Stomach (tissue), 9 donors: Measurements from ENCODE around the gene MAP3K6. TPM values are rescaled to one million over a fixed set of nuclear protein-coding genes. Genes with fewer than 3 reads are reported as not detected.

Experiments
- DNase-seq, 2 donors: peaks; one replicate each; pipeline versions ENCODE4 v3.0.0 to v3.0.0-alpha.2; 2013 to 2019
- H3K27ac ChIP-seq, 5 donors: fragments of 200-600 bp in 4 of 5; sonication (generic) in 4 of 5; one replicate each; pipeline ENCODE4 v1.5.1; 2013 to 2019; ENCODE audit warnings: mild to moderate bottlenecking in 1 of 5, moderate library complexity in 1 of 5
- H3K27me3 ChIP-seq, 3 donors: fragments of 200-600 bp; sonication (generic); one replicate each; pipeline ENCODE4 v1.5.1; 2017 to 2019; ENCODE audit warnings: mixed run types in 1 of 3
- H3K36me3 ChIP-seq, 4 donors: fragments of 200-600 bp; sonication (generic); 1 replicate in 3 of 4; 2 replicates in 1 of 4; pipeline ENCODE4 v1.5.1; 2016 to 2019
- H3K4me1 ChIP-seq, 4 donors: fragments of 200-600 bp; sonication (generic); one replicate each; pipeline ENCODE4 v1.5.1; 2016 to 2019
- H3K4me3 ChIP-seq, 4 donors: fragments of 200-600 bp; sonication (generic) in 3 of 4; one replicate each; pipeline ENCODE4 v1.5.1; 2016 to 2019; ENCODE audit warnings: mild to moderate bottlenecking in 1 of 4
- H3K9me3 ChIP-seq, 4 donors: fragments of 200-600 bp; sonication (generic); one replicate each; pipeline ENCODE4 v1.5.1; 2016 to 2019
- EP300 ChIP-seq: sonication (generic); formaldehyde crosslinking; IDR thresholded peaks from one replicate; pipeline ENCODE4 v1.6.1; 2017; ENCODE audit warnings: antibody characterized with exemption
- POLR2A ChIP-seq, 4 donors: fragments of 450-650 bp; IDR thresholded peaks; one replicate each; pipeline ENCODE4 v1.6.1; 2016; ENCODE audit warnings: antibody characterized with exemption in 4 of 4, control low read depth in 2 of 4, mild to moderate bottlenecking in 1 of 4, moderate library complexity in 1 of 4
- POLR2AphosphoS5 ChIP-seq, 3 donors: sonication (generic); formaldehyde crosslinking; IDR thresholded peaks; one replicate each; pipeline ENCODE4 v1.6.1; 2016; ENCODE audit warnings: antibody characterized with exemption in 3 of 3
- WGBS, 5 donors: extraction: QIAGEN DNeasy Blood & Tissue Kit in 3 of 5; methylation state at CpG; one replicate each; pipeline versions ENCODE4 v1.1.5 to v1.1.7; 2013 to 2018; 5-methylcytosine and 5-hydroxymethylcytosine counted together
- intact Hi-C: fragments of 100-400 bp; cut with DNase I; formaldehyde crosslinking; loops from one replicate; pipeline ENCODE4 v1.15.1; 2023; ENCODE audit warnings: low total_unique reads
- polyA plus RNA-seq, 3 donors: library from polyadenylated mRNA; stranded (reverse); fragments of 200-250 nt; gene quantifications; one replicate each; pipeline ENCODE4 v1.2.3, GENCODE V29; 2013
- total RNA-seq, 5 donors: library from RNA; depleted of rRNA; stranded (reverse); fragments of >200 nt; gene quantifications; one replicate each; pipeline versions ENCODE4 v1.1.0 to v1.2.3, GENCODE V29; 2014 to 2016
- TF ChIP-seq, protein P1 (sequence below), 7 experiments: fragments of 450-650 bp in 4 of 7; fragments of 200-600 bp in 3 of 7; sonication (generic) in 3 of 7; IDR thresholded peaks; one replicate each; pipeline ENCODE4 v1.5.1; 2016 to 2019; ENCODE audit warnings: antibody characterized with exemption in 7 of 7, control low read depth in 2 of 7, mild to moderate bottlenecking in 1 of 7
- donor health status: healthy with polysubstance abuse.
- donor health status: Bipolar disorder and iron deficiency.
- donor health status: healthy.

The MAP3K6 gene
- total and polyA plus RNA-seq, 8 donors = 11.6 to 110 (median 36.2) TPM

DNA sequence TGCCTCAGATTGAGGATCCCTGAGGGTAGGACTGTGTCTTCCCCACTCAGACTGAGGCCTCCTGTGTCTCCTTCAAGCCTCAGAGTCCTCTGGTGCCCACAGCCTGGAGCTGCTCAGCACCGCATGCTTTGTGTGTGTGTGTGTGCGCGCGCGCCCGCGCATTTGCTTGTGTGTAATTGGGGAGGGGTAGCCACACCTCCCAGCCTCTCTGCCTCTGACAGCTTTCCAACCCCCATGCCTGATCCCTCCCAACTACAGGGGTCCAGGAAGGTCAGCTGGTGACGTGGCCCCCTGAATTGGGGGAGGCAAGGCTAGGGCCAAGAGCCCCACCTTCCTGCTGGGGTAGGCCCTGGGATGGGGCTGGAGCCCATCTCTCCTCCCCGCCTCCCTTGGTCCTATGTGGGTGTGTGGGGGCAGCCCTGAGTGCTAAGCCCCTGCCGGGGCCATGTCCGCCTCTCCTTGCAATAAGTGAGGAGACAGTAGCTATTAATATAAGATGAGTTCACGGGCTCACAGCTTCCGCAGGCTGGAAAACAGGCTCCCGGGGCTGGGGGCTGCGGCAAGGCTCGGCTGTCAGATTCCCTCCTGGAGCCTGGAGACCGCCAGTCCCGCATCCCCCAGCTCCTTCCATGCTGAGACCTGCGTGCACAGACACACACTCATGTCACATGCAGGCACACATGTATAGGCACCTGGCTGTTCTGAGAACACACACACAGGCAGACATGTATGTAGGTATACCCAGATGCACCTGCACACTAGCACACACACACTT is 32.7 kb upstream of the MAP3K6 start:
- no peak overlapping the region for H3K4me3 ChIP-seq
- no peaks in the 10 kb centered on the region for H3K27me3 ChIP-seq
- no peaks in the 10 kb centered on the region for H3K9me3 ChIP-seq
- H3K36me3 ChIP-seq = peaks cover 0 to 7% (median 5%) of the 10 kb centered on the region in 4 donors
- TF ChIP-seq, protein P1, sequence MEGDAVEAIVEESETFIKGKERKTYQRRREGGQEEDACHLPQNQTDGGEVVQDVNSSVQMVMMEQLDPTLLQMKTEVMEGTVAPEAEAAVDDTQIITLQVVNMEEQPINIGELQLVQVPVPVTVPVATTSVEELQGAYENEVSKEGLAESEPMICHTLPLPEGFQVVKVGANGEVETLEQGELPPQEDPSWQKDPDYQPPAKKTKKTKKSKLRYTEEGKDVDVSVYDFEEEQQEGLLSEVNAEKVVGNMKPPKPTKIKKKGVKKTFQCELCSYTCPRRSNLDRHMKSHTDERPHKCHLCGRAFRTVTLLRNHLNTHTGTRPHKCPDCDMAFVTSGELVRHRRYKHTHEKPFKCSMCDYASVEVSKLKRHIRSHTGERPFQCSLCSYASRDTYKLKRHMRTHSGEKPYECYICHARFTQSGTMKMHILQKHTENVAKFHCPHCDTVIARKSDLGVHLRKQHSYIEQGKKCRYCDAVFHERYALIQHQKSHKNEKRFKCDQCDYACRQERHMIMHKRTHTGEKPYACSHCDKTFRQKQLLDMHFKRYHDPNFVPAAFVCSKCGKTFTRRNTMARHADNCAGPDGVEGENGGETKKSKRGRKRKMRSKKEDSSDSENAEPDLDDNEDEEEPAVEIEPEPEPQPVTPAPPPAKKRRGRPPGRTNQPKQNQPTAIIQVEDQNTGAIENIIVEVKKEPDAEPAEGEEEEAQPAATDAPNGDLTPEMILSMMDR (IDR thresholded peaks at IDR 0.05) = no peak
- TF ChIP-seq POLR2A (IDR thresholded peaks at IDR 0.05) (no peak), EP300 (no peak), POLR2AphosphoS5 (IDR thresholded peaks at IDR 0.05) (no peak)
- 36 to 55% (median 41%) methylated on average over 9 to 19 of the region's 19 CpGs for WGBS, 5 donors
- peaks cover 35 to 67% (median 51%) of the 10 kb centered on the region in 4 donors for H3K4me1 ChIP-seq
- intact Hi-C loops = loop anchor here (5.0 kb wide), 1 partner anchor 208 kb away; no protein-coding TSS in a partner anchor
- peak in 1 of 2 donors; percentile 80 for DNase-seq
- no peak overlapping the region for H3K27ac ChIP-seq

DNA sequence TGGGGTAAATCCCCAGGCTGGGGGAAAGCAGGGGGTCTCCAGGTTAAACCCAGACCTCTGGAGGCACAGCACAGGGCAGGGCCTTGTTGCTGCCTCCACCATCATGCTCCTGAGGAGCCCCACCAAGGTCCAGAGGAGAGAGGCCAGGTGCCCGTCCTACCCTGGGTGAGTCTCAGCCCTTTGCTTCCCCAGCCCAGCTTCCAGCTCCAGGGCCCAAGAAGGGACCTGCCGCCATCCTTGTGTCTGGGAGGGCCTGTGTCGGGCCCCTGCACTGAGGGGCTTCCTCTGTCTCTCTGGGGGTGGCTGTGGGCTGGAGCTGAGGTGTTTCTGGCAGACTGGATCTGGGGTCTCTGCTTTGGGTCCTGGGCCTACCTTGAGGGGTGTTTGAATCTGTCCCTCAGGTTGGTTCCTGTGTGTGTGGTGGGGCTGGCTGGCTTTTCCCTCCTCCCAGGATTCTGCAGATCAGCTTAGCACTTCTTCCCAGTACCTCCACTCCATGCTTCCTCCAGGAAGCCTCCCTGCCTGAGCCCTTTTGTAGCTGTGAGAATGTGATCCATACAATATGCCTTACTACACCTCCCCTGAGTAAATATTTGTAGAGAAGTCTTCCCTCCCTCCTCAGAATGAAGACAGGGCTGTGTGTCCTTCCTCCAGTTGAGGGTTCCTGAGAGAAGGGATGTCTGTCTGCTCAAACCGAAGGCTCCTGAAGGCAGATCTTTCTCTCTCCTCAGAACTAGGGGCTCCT is 31.8 kb upstream of the MAP3K6 start:
- no peak overlapping the region for H3K4me3 ChIP-seq
- intact Hi-C loops = loop anchor here (5.0 kb wide), 1 partner anchor 209 kb away; no protein-coding TSS in a partner anchor
- peaks cover 26 to 58% (median 43%) of the 10 kb centered on the region in 4 donors for H3K4me1 ChIP-seq
- WGBS, 5 donors = 53 to 75% (median 68%) methylated on average over 1 to 4 of the region's 4 CpGs
- no peak for DNase-seq
- H3K27me3 ChIP-seq = no peaks in the 10 kb centered on the region
- no peak overlapping the region for H3K27ac ChIP-seq
- TF ChIP-seq, protein P1 (IDR thresholded peaks at IDR 0.05) = no peak
- TF ChIP-seq EP300 (no peak), POLR2AphosphoS5 (IDR thresholded peaks at IDR 0.05) (no peak), POLR2A (IDR thresholded peaks at IDR 0.05) (no peak)
- peaks cover 0 to under 1% (median 0%) of the 10 kb centered on the region in 4 donors for H3K36me3 ChIP-seq
- no peaks in the 10 kb centered on the region for H3K9me3 ChIP-seq

DNA sequence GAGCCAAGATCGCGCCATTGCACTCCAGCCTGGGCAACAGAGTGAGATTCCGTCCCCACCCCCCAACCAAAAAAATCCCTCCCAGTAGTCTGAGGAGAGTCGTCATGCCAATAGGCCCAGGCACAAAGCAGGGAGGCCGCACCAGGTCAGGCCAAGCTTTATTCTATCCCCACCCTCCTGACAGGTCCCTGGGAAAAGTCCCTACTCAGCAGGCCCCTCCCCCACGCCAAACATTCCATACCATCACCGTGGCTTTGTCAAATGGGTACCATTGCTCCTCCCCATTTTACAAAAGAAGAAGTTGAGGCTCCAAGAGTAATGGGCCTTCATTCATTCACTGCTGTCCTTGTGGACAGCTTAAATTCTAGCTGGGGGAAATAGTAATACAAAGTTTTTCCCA is 31.0 kb upstream of the MAP3K6 start:
- Histone ChIP-seq H3K36me3 (no peaks in the 10 kb centered on the region), H3K4me1 (peaks cover 19 to 55% (median 38%) of the 10 kb centered on the region in 4 donors), H3K9me3 (no peaks in the 10 kb centered on the region), H3K27me3 (no peaks in the 10 kb centered on the region), H3K4me3 (no peak overlapping the region), H3K27ac (no peak overlapping the region)
- DNase-seq = peak in 1 of 2 donors; percentile 30
- TF ChIP-seq, protein P1 (IDR thresholded peaks at IDR 0.05) = no peak
- TF ChIP-seq EP300 (no peak), POLR2A (IDR thresholded peaks at IDR 0.05) (no peak), POLR2AphosphoS5 (IDR thresholded peaks at IDR 0.05) (no peak)
- 59 to 67% (median 60%) methylated on average over 7 of the region's 7 CpGs for whole genome bisulfite sequencing, 5 donors
- intact Hi-C loops = loop anchor here (5.0 kb wide), 1 partner anchor 210 kb away; no protein-coding TSS in a partner anchor

DNA sequence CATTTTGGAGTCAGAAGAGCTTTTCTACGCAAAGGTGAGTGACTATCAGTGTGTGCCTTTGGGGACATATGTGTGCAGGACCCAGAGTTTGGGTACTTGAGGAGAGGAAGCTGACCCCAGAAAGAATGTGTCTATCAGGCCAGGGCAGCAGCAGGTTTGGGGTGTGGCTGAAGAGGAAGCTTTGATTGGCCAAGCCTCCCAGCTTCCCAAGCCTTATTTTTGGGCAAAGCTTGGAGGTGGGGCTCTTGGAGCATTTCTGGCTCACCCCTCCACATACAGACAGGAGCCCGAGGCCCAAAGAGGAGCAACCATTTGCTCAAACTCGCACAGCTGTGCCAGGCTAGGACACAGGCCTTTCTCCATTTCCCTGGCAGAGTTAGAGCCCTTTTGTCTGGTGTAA is 30.3 kb upstream of the MAP3K6 start:
- Histone ChIP-seq H3K4me1 (peaks cover 18 to 55% (median 38%) of the 10 kb centered on the region in 4 donors), H3K4me3 (no peak overlapping the region), H3K9me3 (no peaks in the 10 kb centered on the region), H3K27ac (no peak overlapping the region), H3K27me3 (no peaks in the 10 kb centered on the region), H3K36me3 (no peaks in the 10 kb centered on the region)
- TF ChIP-seq EP300 = no peak
- TF ChIP-seq, protein P1 (IDR thresholded peaks at IDR 0.05) = no peak
- TF ChIP-seq POLR2A (IDR thresholded peaks at IDR 0.05) = no peak
- TF ChIP-seq POLR2AphosphoS5 (IDR thresholded peaks at IDR 0.05) = no peak
- DNase-seq = no peak
- intact Hi-C loops = loop anchor here (5.0 kb wide), 1 partner anchor 210 kb away; no protein-coding TSS in a partner anchor
- WGBS, 5 donors = 63 to 83% (median 69%) methylated on average over 2 to 3 of the region's 3 CpGs
